Sigmoid colon (tissue), 7 donors: ENCODE data around the gene TXNDC2. TPM values are rescaled to one million over a fixed set of nuclear protein-coding genes. Genes with fewer than 3 reads are reported as not detected.

Source experiments
- DNase-seq: peaks from one replicate; pipeline ENCODE4 v3.0.0-alpha.2; 2019
- H3K27ac ChIP-seq, 4 donors: fragments of 200-600 bp; sonication (generic); one replicate each; pipeline ENCODE4 v1.5.1; 2016 to 2019; ENCODE audit warnings: mild to moderate bottlenecking in 1 of 4
- H3K27me3 ChIP-seq, 3 donors: fragments of 200-600 bp; sonication (generic); one replicate each; pipeline ENCODE4 v1.5.1; 2019; ENCODE audit warnings: mild to moderate bottlenecking in 1 of 3
- H3K36me3 ChIP-seq, 4 donors: fragments of 200-600 bp; sonication (generic); one replicate each; pipeline ENCODE4 v1.5.1; 2016 to 2019
- H3K4me1 ChIP-seq, 4 donors: fragments of 200-600 bp; sonication (generic); one replicate each; pipeline ENCODE4 v1.5.1; 2017 to 2019
- H3K4me3 ChIP-seq, 4 donors: fragments of 200-600 bp; sonication (generic); one replicate each; pipeline ENCODE4 v1.5.1; 2017 to 2019; ENCODE audit warnings: mild to moderate bottlenecking in 2 of 4, moderate library complexity in 1 of 4
- H3K9me3 ChIP-seq, 4 donors: fragments of 200-600 bp in 3 of 4; sonication (generic) in 3 of 4; one replicate each; pipeline versions ENCODE4 v1.5.1 to v1.6.1; 2013 to 2019
- EP300 ChIP-seq, 4 donors: sonication (generic); formaldehyde crosslinking; IDR thresholded peaks; one replicate each; pipeline ENCODE4 v1.6.1; 2017; ENCODE audit warnings: antibody characterized with exemption in 4 of 4
- POLR2A ChIP-seq, 2 donors: fragments of 450-650 bp; IDR thresholded peaks; one replicate each; pipeline ENCODE4 v1.6.1; 2016; ENCODE audit warnings: antibody characterized with exemption in 2 of 2, mild to moderate bottlenecking in 2 of 2, moderate library complexity in 2 of 2
- POLR2AphosphoS5 ChIP-seq, 4 donors: sonication (generic); formaldehyde crosslinking; IDR thresholded peaks; one replicate each; pipeline ENCODE4 v1.6.1; 2017; ENCODE audit warnings: antibody characterized with exemption in 4 of 4
- WGBS, 2 donors: extraction: QIAGEN DNeasy Blood & Tissue Kit; methylation state at CpG; one replicate each; pipeline ENCODE4 v1.1.7; 2013; 5-methylcytosine and 5-hydroxymethylcytosine counted together
- intact Hi-C: fragments of 100-400 bp; cut with DNase I; formaldehyde crosslinking; loops from one replicate; pipeline ENCODE4 v1.15.1; 2023
- polyA plus RNA-seq, 3 donors: library from polyadenylated mRNA; stranded (reverse); fragments of 200-250 nt; gene quantifications; one replicate each; pipeline ENCODE4 v1.2.3, GENCODE V29; 2013
- total RNA-seq, 4 donors: library from RNA; depleted of rRNA; stranded (reverse); fragments of >200 nt; gene quantifications; one replicate each; pipeline ENCODE4 v1.1.0, GENCODE V29; 2016
- TF ChIP-seq, protein P1 (sequence below), 4 experiments: fragments of 450-650 bp in 3 of 4; fragments of 200-600 bp in 1 of 4; IDR thresholded peaks; one replicate each; pipeline ENCODE4 v1.5.1; 2016 to 2019; ENCODE audit warnings: antibody characterized with exemption in 4 of 4, mild to moderate bottlenecking in 3 of 4, moderate library complexity in 2 of 4
- donor health status: healthy with polysubstance abuse.
- donor health status: Bipolar disorder and iron deficiency.
- donor health status: healthy.

TXNDC2 gene
- total and polyA plus RNA-seq, 7 donors: 0.04 TPM; not detected in 6

DNA sequence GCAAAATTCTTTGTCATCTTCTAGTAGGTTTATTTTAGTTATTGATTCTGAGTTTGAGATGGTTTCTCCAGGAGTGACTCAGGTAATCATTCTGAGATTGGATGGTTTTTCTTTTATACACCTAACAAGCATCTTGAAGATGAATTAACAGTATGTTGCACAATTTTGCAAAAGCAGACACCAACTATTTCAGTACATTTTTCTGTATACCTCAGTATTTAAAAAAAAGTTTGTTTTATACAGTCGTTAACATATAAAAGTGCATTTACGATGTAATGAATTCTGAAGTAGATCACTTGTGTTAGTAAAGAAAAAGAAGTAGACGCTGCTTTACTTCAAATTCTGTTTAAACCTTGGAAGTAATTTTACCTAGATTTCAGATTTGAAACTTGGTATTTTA, 31.0 kb downstream of the TXNDC2 start:
- Histone ChIP-seq H3K27ac (peak overlapping the region; percentile 98 to 100 (median 100)), H3K27me3 (no peaks in the 10 kb centered on the region), H3K4me3 (peak overlapping the region in 3 of 4 donors; percentile 89 to 95 (median 91)), H3K36me3 (no peaks in the 10 kb centered on the region), H3K4me1 (peaks cover 0 to 69% (median 60%) of the 10 kb centered on the region in 4 donors), H3K9me3 (no peaks in the 10 kb centered on the region)
- TF ChIP-seq, protein P1, sequence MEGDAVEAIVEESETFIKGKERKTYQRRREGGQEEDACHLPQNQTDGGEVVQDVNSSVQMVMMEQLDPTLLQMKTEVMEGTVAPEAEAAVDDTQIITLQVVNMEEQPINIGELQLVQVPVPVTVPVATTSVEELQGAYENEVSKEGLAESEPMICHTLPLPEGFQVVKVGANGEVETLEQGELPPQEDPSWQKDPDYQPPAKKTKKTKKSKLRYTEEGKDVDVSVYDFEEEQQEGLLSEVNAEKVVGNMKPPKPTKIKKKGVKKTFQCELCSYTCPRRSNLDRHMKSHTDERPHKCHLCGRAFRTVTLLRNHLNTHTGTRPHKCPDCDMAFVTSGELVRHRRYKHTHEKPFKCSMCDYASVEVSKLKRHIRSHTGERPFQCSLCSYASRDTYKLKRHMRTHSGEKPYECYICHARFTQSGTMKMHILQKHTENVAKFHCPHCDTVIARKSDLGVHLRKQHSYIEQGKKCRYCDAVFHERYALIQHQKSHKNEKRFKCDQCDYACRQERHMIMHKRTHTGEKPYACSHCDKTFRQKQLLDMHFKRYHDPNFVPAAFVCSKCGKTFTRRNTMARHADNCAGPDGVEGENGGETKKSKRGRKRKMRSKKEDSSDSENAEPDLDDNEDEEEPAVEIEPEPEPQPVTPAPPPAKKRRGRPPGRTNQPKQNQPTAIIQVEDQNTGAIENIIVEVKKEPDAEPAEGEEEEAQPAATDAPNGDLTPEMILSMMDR (IDR thresholded peaks at IDR 0.05): no peak
- no peak for TF ChIP-seq POLR2AphosphoS5 (IDR thresholded peaks at IDR 0.05)
- no peak for TF ChIP-seq POLR2A (IDR thresholded peaks at IDR 0.05)
- TF ChIP-seq EP300 (IDR thresholded peaks at IDR 0.05): no peak
- 25 to 66% methylated on average over 3 of the region's 3 CpGs for WGBS, 2 donors
- intact Hi-C loops: loop anchor here (10.0 kb wide), 1 partner anchor 342 kb away; no protein-coding TSS in a partner anchor
- DNase-seq: no peak

DNA sequence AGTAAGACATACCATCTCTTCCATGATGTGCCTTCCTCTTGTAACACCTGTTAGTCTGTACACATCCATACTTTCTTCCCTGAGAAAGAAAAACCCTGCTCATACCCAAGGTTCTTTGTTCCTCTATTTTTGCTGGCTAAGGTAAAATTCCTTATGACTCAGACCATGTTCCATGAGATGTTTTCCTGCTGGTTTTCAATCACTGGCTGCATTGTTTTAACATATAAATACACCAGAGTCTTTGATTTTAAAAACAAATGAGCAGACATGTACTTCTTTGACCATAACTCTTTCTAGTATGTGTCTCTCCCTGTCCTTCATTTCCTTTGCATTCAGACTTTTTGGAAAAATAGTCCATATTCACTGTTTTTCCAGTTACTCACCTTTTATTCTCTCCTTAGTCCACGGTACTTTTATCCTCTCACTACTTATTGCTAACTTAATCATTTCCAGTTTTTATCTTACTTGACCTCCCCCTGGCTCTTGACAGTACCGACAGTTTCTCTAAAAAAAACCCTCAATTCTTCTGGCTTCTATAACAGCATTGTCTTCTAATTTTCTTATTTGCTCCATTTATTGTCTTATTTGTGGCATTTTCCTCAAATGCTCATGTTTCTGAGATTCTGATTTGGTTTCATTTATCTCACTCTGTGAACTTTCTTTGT, 32.4 kb downstream of the TXNDC2 start:
- intact Hi-C loops: loop anchor here (10.0 kb wide), 1 partner anchor 343 kb away; no protein-coding TSS in a partner anchor
- H3K4me3 ChIP-seq: peak overlapping the region in 1 of 4 donors; percentile 0
- H3K4me1 ChIP-seq: peaks cover 0 to 77% (median 69%) of the 10 kb centered on the region in 4 donors
- H3K27ac ChIP-seq: peak overlapping the region in 3 of 4 donors; percentile 45 to 99 (median 98)
- H3K9me3 ChIP-seq: no peaks in the 10 kb centered on the region
- TF ChIP-seq POLR2A (IDR thresholded peaks at IDR 0.05) (no peak), EP300 (IDR thresholded peaks at IDR 0.05) (no peak), POLR2AphosphoS5 (IDR thresholded peaks at IDR 0.05) (no peak)
- TF ChIP-seq, protein P1 (IDR thresholded peaks at IDR 0.05): no peak
- H3K36me3 ChIP-seq: no peaks in the 10 kb centered on the region
- DNase-seq: no peak
- no peaks in the 10 kb centered on the region for H3K27me3 ChIP-seq
- 43 to 53% methylated on average over 2 of the region's 2 CpGs for WGBS, 2 donors

DNA sequence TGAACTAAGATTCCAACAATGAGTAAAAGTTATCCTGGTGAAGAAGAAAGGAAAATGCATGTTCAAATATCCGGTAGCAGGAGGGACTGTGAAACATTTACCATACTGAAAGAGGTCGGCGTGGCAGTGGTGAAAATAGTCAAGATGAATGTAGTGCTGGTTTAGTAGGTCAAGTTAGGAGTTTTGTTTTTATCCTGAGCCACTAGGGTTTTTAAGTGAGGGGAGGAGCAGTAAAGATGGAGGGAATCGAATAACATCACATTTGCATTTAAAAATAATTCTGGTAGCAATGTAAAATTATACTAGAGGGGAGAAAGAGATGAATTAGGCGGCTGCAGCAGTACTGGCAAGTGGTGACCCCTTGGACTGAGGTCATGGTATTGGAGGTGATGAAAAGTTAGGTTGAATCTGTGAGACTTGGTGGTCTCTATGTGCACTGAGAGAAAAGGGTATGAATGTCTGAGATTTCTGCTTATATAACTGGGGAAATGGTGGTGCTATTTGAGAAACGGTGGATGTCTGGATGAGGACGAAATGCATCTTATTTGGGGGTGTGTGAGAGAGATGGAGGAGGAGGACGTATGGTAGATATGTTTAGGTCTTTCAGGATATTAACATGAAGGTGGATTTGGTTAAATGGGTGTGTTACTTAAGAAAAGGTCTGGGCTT, 33.9 kb downstream of the TXNDC2 start:
- H3K27ac ChIP-seq: no peak overlapping the region
- 79 to 81% methylated on average over 8 of the region's 8 CpGs for WGBS, 2 donors
- TF ChIP-seq, protein P1 (IDR thresholded peaks at IDR 0.05): no peak
- intact Hi-C loops: loop anchor here (10.0 kb wide), 1 partner anchor 345 kb away; no protein-coding TSS in a partner anchor
- DNase-seq: no peak
- peaks cover 0 to 91% (median 83%) of the 10 kb centered on the region in 4 donors for H3K4me1 ChIP-seq
- H3K9me3 ChIP-seq: no peaks in the 10 kb centered on the region
- no peaks in the 10 kb centered on the region for H3K27me3 ChIP-seq
- no peak overlapping the region for H3K4me3 ChIP-seq
- H3K36me3 ChIP-seq: no peaks in the 10 kb centered on the region

DNA sequence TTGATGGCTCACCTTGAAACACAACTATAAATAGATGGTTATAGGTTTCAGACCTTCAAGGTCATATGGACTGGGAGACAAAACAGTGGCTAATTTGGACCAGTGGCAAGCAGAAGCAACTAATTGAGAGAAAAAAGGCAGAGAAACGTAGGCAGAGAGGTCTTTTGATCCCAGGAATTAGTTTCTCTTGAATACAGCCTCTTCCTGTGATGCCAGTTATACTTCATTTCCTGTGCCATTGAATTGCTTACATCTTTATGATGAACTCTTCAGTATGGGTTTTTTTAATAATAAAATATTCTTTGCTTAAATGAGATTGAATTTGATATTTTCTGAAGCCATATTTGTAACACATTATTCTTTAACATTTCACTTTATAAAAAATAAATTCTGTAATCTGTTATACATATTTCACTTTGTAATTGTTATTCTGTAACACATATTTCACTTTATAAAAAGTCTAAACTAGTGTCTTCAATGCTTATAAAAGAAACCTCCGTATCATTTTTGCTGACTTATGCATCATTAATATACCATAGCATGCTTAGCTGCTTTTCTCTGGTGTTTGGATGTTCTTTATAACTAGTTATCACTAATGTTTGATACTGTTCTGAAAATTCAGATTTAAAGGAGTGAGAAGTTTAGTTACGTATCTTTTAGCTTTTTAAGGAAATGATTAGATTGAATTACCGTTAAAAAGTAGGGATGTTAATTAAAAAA, 37.0 kb downstream of the TXNDC2 start:
- peak overlapping the region in 2 of 4 donors; percentile 8 to 20 for H3K27ac ChIP-seq
- TF ChIP-seq EP300 (IDR thresholded peaks at IDR 0.05) (no peak), POLR2A (IDR thresholded peaks at IDR 0.05) (no peak), POLR2AphosphoS5 (IDR thresholded peaks at IDR 0.05) (no peak)
- TF ChIP-seq, protein P1 (IDR thresholded peaks at IDR 0.05): no peak
- intact Hi-C loops: no loop called here

More for the DNA sequence above, 37.0 kb downstream of the TXNDC2 start:
- H3K9me3 ChIP-seq: no peaks in the 10 kb centered on the region
- no peaks in the 10 kb centered on the region for H3K27me3 ChIP-seq
- H3K4me3 ChIP-seq: no peak overlapping the region
- H3K36me3 ChIP-seq: no peaks in the 10 kb centered on the region
- DNase-seq: no peak
- H3K4me1 ChIP-seq: peaks cover 0 to 98% (median 91%) of the 10 kb centered on the region in 4 donors
- WGBS, 2 donors: 67 to 76% methylated on average over 4 of the region's 4 CpGs
